Stimulated activated CD4-positive, alpha-beta T cell treated with anti-CD3 and anti-CD28 coated beads, Interleukin-1b, Interleukin-23, amount 100 ng/mL, for 1 hour (primary cell): ENCODE results near the gene SWAP70.
A peak's percentile ranks its signal among the peaks of the same experiment; 100 is the strongest.

Source experiments
- DNase-seq, 2 donors: peaks; one replicate each; pipeline ENCODE4 v3.0.0-alpha.2; 2020; ENCODE audit warnings: low read depth in 2 of 2

The SWAP70 gene

GRCh38 chr11:9753021-9753420 lies 89.1 kb downstream of the SWAP70 start:
- no peak for DNase-seq

GRCh38 chr11:9754010-9754471 lies 90.2 kb downstream of the SWAP70 start:
- DNase-seq: no peak

- DNase-seq: no peak
Observed at GRCh38 chr11:9755561-9756185, 91.8 kb downstream of the SWAP70 start.

- DNase-seq: no peak
Observed at GRCh38 chr11:9756461-9756860, 92.6 kb downstream of the SWAP70 start.

- no peak for DNase-seq
Observed at GRCh38 chr11:9756878-9757277, 93.0 kb downstream of the SWAP70 start.

- peak; percentile 83 to 90 for DNase-seq
Observed at GRCh38 chr11:9757809-9758636, 94.1 kb downstream of the SWAP70 start.

GRCh38 chr11:9758637-9759518 lies 95.0 kb downstream of the SWAP70 start:
- no peak for DNase-seq

- peak; percentile 78 to 80 for DNase-seq
Observed at GRCh38 chr11:9759519-9760192, 95.8 kb downstream of the SWAP70 start.

GRCh38 chr11:9760193-9760575 lies 96.3 kb downstream of the SWAP70 start:
- DNase-seq: no peak

- no peak for DNase-seq
Observed at GRCh38 chr11:9761441-9761945, 97.6 kb downstream of the SWAP70 start.

GRCh38 chr11:9762531-9762930 lies 98.7 kb downstream of the SWAP70 start:
- no peak for DNase-seq

GRCh38 chr11:9763301-9763700 lies 99.4 kb downstream of the SWAP70 start:
- DNase-seq: no peak

GRCh38 chr11:9765320-9766101 lies 101.6 kb downstream of the SWAP70 start:
- no peak for DNase-seq

GRCh38 chr11:9769621-9770020 lies 105.7 kb downstream of the SWAP70 start:
- no peak for DNase-seq

GRCh38 chr11:9771071-9771511 lies 107.2 kb downstream of the SWAP70 start:
- DNase-seq: no peak

GRCh38 chr11:9772218-9772617 lies 108.3 kb downstream of the SWAP70 start:
- no peak for DNase-seq

GRCh38 chr11:9773524-9773923 lies 109.6 kb downstream of the SWAP70 start:
- no peak for DNase-seq

GRCh38 chr11:9774109-9774508 lies 110.2 kb downstream of the SWAP70 start:
- DNase-seq: no peak

GRCh38 chr11:9774591-9775397 lies 110.9 kb downstream of the SWAP70 start:
- DNase-seq: no peak

GRCh38 chr11:9775398-9775779 lies 111.5 kb downstream of the SWAP70 start:
- DNase-seq: no peak
